Spinal cord (tissue), 10 donors: ENCODE data around the gene ARHGAP10. TPM values are rescaled to one million over a fixed set of nuclear protein-coding genes. Genes with fewer than 3 reads are reported as not detected.
A peak's percentile ranks its signal among the peaks of the same experiment; 100 is the strongest.

Experiments
- DNase-seq, 6 donors: peaks; one replicate each; pipeline versions ENCODE4 v3.0.0 to v3.0.0-alpha.2; 2013 to 2015; ENCODE audit warnings: low spot score in 6 of 6, low read depth in 4 of 6
- H3K27ac ChIP-seq: one replicate; pipeline ENCODE4 v1.5.1; 2013; ENCODE audit warnings: low read depth, low read length, control low read depth
- H3K27me3 ChIP-seq: one replicate; pipeline ENCODE4 v1.6.1; 2013; ENCODE audit warnings: low read length; ENCODE audit not compliant: control insufficient read depth, insufficient read depth
- H3K36me3 ChIP-seq: one replicate; pipeline ENCODE4 v1.6.1; 2013; ENCODE audit warnings: low read length; ENCODE audit not compliant: control insufficient read depth, insufficient read depth
- H3K4me1 ChIP-seq: one replicate; pipeline ENCODE4 v1.6.1; 2013; ENCODE audit warnings: low read length; ENCODE audit not compliant: control insufficient read depth, insufficient read depth
- H3K4me3 ChIP-seq: one replicate; pipeline ENCODE4 v1.5.1; 2013; ENCODE audit warnings: low read depth, low read length, control low read depth
- H3K9me3 ChIP-seq: one replicate; pipeline ENCODE4 v1.6.1; 2013; ENCODE audit warnings: low read length; ENCODE audit not compliant: control insufficient read depth, insufficient read depth
- WGBS: methylation state at CpG from one replicate; pipeline ENCODE4 v1.1.5; 2013; ENCODE audit warnings: missing lambda C conversion rate; ENCODE audit not compliant: insufficient coverage; 5-methylcytosine and 5-hydroxymethylcytosine counted together
- polyA plus RNA-seq, 2 donors: library from polyadenylated mRNA; unstranded; fragments of 120-200 nt; gene quantifications; one replicate each; pipeline ENCODE4 v1.2.1, GENCODE V29; 2013; ENCODE audit not compliant: insufficient read length in 2 of 2
- total RNA-seq, 2 donors: library from RNA; depleted of rRNA in 1 of 2; stranded (reverse); fragments of 120-200 nt in 1 of 2; fragments of >200 nt in 1 of 2; gene quantifications; one replicate each; pipeline versions ENCODE4 v1.2.3 to v1.2.4, GENCODE V29; 2013 to 2014
- donor health status: healthy.

Gene ARHGAP10
- total and polyA plus RNA-seq, 4 donors: 6.4 to 27.8 (median 17.4) TPM

DNA sequence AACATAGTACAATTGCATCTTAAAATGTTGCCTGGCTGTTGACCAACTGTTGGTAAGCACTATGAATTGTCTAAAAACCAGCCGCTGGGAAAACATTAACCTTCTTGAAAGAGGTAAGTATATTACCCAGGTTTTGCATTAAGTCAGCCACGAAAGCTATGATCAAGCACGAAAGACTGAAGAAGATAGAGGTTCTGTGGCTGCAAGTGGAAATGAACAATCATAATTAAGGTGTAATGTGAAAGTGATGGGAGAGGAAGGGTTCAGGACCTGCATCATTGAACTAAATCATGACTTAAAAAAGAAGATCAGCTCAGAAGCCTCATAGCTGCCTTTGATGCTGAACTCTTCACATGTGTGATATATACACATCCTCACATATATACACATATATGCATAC, 369.3 kb downstream of the ARHGAP10 start:
- Histone ChIP-seq H3K9me3 (no peaks in the 10 kb centered on the region), H3K4me1 (peaks cover 8% of the 10 kb centered on the region), H3K4me3 (no peak overlapping the region), H3K27ac (no peak overlapping the region), H3K36me3 (peaks cover 3% of the 10 kb centered on the region), H3K27me3 (no peaks in the 10 kb centered on the region)
- 100% methylated on average over 2 of the region's 3 CpGs for WGBS
- peak in 1 of 6 donors; percentile 22 for DNase-seq

DNA sequence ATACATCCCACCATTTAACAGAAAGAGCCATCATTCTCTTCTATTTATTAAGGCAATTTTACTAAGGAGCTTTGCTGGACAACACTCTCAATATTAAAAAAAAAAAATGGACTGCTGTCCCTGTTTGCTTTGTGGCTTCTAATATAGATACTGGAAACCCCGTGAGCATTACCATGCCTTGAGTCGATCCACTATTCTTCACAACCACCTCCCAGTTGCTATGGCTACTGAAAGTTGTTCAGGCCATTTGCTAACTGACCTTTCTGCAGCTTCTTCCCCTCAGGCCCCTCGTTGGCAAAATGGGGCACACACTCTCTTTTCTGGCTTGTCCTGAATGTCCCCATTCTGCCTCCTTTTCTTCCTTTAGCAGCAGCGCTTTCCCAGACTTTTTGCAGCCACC, 369.9 kb downstream of the ARHGAP10 start:
- H3K27me3 ChIP-seq: no peaks in the 10 kb centered on the region
- H3K36me3 ChIP-seq: peaks cover 3% of the 10 kb centered on the region
- no peak overlapping the region for H3K4me3 ChIP-seq
- H3K9me3 ChIP-seq: peaks cover 2% of the 10 kb centered on the region
- peak in 2 of 6 donors; percentile 20 to 61 for DNase-seq
- 35% methylated on average over 4 of the region's 4 CpGs for WGBS
- peaks cover 8% of the 10 kb centered on the region for H3K4me1 ChIP-seq
- H3K27ac ChIP-seq: no peak overlapping the region

DNA sequence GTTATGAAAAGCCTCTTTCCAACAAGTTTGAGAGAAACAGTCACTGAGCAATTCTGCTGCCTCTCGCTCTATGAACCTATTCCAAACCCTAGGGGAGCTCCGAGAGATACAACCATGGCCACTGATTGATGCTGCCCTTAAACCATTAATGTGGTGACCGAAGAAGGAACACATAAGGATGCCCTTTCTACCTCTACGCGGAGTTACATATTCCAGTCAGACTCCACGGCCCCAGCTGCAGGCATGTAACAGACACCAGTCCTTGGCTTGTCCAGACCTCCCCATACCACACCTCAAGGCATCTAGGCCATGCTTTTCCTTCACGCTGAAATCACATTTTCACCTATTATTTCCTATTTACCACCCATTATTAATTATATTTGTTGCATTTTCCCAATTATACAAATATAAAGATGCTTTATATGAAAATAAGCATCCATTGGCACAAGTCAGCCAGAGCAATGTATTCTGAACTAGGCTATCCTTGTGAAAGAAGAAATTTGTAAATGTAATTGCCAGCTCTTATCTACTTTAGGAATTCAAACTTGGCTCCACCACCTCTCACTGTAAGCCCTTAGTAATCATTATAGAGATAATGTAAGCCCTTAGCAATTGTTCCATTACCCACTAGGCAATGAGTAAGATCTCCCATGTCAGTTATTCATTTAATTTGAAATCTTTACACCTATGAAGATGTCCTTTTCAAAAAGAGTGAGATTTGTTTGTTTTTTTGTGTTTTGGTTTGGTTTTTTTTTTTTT, 371.9 kb downstream of the ARHGAP10 start:
- 91% methylated on average over 6 of the region's 7 CpGs for WGBS
- Histone ChIP-seq H3K4me3 (no peak overlapping the region), H3K36me3 (peaks cover 8% of the 10 kb centered on the region), H3K27ac (no peak overlapping the region), H3K4me1 (peaks cover 8% of the 10 kb centered on the region), H3K9me3 (peaks cover 2% of the 10 kb centered on the region), H3K27me3 (no peaks in the 10 kb centered on the region)
- DNase-seq: no peak

GRCh38 chr4:148108766-148109165, 376.9 kb downstream of the ARHGAP10 start:
- Histone ChIP-seq H3K4me1 (no peaks in the 10 kb centered on the region), H3K36me3 (peaks cover 10% of the 10 kb centered on the region), H3K9me3 (peaks cover 2% of the 10 kb centered on the region), H3K27me3 (no peaks in the 10 kb centered on the region), H3K27ac (no peak overlapping the region), H3K4me3 (no peak overlapping the region)
- 81% methylated on average over 6 of the region's 7 CpGs for WGBS
- DNase-seq: no peak

- Histone ChIP-seq H3K27me3 (no peaks in the 10 kb centered on the region), H3K9me3 (peaks cover 2% of the 10 kb centered on the region), H3K4me1 (no peaks in the 10 kb centered on the region), H3K36me3 (peaks cover 10% of the 10 kb centered on the region), H3K4me3 (no peak overlapping the region), H3K27ac (no peak overlapping the region)
- no peak for DNase-seq
- 83% methylated on average over 2 of the region's 3 CpGs for WGBS
Measured at GRCh38 chr4:148109216-148109615, 377.3 kb downstream of the ARHGAP10 start.

DNA sequence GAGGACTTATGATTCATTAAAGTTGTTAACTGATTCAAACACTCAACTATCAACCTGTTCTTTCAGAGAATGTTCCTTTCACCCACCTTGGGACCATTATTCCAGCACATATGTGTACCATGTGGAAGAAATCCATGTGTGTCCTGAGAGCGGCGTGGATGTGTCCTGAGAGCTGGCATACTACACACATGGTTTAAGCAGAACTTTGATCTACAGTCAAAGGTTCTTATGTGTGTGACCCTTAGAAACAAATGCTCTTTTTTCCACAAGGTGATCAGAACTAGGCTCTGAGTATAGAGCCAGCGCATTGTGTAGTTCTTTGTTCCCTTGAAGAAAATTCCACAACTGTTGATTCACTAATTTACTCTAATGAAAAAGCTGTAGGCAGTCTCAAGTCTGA, 378.3 kb downstream of the ARHGAP10 start:
- no peak for DNase-seq
- no peaks in the 10 kb centered on the region for H3K27me3 ChIP-seq
- H3K9me3 ChIP-seq: peaks cover 2% of the 10 kb centered on the region
- no CpG with 5 or more reads among the region's 3 CpGs for whole genome bisulfite sequencing
- H3K4me3 ChIP-seq: no peak overlapping the region
- H3K36me3 ChIP-seq: peaks cover 10% of the 10 kb centered on the region
- H3K4me1 ChIP-seq: no peaks in the 10 kb centered on the region
- no peak overlapping the region for H3K27ac ChIP-seq

DNA sequence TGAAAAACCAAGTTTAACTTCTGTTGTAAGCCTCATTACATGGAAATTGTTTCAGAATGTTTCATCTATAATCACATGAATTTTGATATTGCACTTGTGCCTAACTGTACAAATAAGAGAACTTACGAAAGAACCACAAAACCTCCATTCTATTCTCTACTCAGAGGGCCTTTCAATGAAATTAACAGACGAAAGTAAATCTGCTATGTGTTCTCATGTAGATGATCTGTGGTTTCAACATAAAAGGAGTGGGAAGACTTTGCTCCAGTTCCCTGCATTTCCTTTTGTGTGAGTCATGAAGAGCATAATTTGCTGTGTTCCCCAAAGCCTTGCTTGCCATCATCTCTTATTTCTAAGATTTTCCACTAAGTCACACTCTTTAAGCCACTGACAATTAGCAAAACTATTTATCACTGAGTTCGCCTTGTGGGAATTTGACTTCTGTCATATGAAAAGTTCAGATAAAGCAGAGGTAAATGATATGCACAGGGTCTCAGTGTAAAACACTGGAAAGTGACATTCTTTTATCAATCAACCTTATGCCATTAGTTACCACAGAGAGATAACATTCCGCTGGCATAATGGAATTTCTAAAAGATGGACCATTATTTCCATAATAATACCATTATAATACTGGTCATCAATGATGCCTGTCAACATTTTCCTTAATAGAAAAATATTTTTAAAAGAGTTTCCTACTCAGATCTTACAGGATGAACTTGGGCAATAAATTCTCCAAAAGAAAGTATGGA, 380.5 kb downstream of the ARHGAP10 start:
- Histone ChIP-seq H3K9me3 (no peaks in the 10 kb centered on the region), H3K4me3 (no peak overlapping the region), H3K36me3 (peaks cover 12% of the 10 kb centered on the region), H3K27me3 (no peaks in the 10 kb centered on the region), H3K4me1 (no peaks in the 10 kb centered on the region), H3K27ac (no peak overlapping the region)
- DNase-seq: no peak
- no CpG with 5 or more reads among the region's 4 CpGs for WGBS

DNA sequence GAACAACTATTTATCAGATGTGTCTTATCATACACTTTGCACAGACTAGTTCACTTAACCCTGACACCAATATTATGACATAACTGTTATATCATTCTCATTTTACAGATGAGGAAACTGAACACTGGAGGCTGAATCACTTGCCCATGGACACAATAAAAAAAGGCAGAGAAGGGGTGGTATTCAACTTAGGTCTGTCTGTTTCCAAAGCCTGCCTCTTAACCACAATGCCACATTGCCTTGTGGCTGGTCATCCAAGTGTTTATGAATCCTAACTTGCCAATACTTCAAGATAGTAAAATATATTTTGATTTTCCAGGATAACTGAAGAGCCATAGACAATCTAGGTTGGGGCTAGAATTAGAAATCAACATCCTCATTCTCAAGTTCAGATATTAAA, 382.5 kb downstream of the ARHGAP10 start:
- no peak for DNase-seq
- H3K27me3 ChIP-seq: no peaks in the 10 kb centered on the region
- H3K9me3 ChIP-seq: no peaks in the 10 kb centered on the region
- no peak overlapping the region for H3K27ac ChIP-seq
- no peaks in the 10 kb centered on the region for H3K4me1 ChIP-seq
- no peak overlapping the region for H3K4me3 ChIP-seq
- peaks cover 4% of the 10 kb centered on the region for H3K36me3 ChIP-seq

DNA sequence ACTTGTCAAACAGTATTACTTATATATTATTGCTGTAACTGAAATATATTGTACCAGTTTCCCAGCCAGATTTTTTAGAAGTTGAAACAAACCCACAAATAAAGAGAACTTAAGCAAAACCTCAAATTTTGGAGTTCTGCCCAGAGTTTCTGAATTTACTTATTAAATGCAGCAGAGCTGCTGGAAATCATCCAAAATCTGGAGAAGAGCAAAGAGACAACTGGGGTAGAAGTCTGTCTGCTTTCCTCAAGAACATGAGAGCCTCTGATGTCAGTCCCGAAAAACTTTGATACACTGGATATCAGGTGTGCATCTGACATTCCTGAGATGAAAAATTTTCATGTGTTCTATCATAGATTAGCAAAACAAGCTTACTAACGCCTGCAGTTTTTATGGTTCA, 384.4 kb downstream of the ARHGAP10 start:
- peak in 4 of 6 donors; percentile 23 to 84 (median 50) for DNase-seq
- Histone ChIP-seq H3K27ac (no peak overlapping the region), H3K27me3 (no peaks in the 10 kb centered on the region), H3K4me1 (no peaks in the 10 kb centered on the region), H3K9me3 (no peaks in the 10 kb centered on the region), H3K4me3 (no peak overlapping the region), H3K36me3 (peaks cover 4% of the 10 kb centered on the region)
- WGBS: 100% methylated on average over 1 of the region's 2 CpGs

GRCh38 chr4:148116969-148117368, 385.1 kb downstream of the ARHGAP10 start:
- peaks cover 4% of the 10 kb centered on the region for H3K36me3 ChIP-seq
- 50% methylated on average over 2 of the region's 4 CpGs for WGBS
- H3K9me3 ChIP-seq: no peaks in the 10 kb centered on the region
- H3K27me3 ChIP-seq: no peaks in the 10 kb centered on the region
- no peak overlapping the region for H3K27ac ChIP-seq
- H3K4me1 ChIP-seq: no peaks in the 10 kb centered on the region
- DNase-seq: peak in 1 of 6 donors; percentile 23
- H3K4me3 ChIP-seq: no peak overlapping the region
